AG04450 (cell line): ENCODE measurements around the gene CSTF2T. TPM values are rescaled to one million over a fixed set of nuclear protein-coding genes. Genes with fewer than 3 reads are reported as not detected.

Experiments used
- CTCF ChIA-PET: fragments of 300-600, 350-600 bp; formaldehyde crosslinking; extraction: SDS; loops from one replicate; lab custom pipeline; 2022; ENCODE audit warnings: antibody characterized with exemption, inconsistent platforms; lab: Charles Lee
- POLR2A ChIA-PET: fragments of 350-600 bp; formaldehyde crosslinking; extraction: SDS; loops from one replicate; lab custom pipeline; 2021; ENCODE audit warnings: antibody characterized with exemption, inconsistent platforms; lab: Yijun Ruan, JAX
- DNase-seq: peaks from one replicate; pipeline ENCODE4 v3.0.0-alpha.2; 2011; ENCODE audit warnings: low read depth, low spot score
- H3K27ac ChIP-seq: one replicate; pipeline ENCODE4 v1.5.1; 2012; ENCODE audit warnings: low read depth, low read length, control low read depth
- H3K27me3 ChIP-seq: one replicate; pipeline ENCODE4 v1.6.0; 2012; ENCODE audit warnings: low read length; ENCODE audit not compliant: control insufficient read depth, insufficient read depth
- H3K4me3 ChIP-seq: 2 replicates; pipeline ENCODE4 v1.5.1; 2011; ENCODE audit warnings: mild to moderate bottlenecking, low read depth, low read length, control low read depth
- H3K9me3 ChIP-seq: 2 replicates; pipeline ENCODE4 v1.5.1; 2012; ENCODE audit warnings: low read length; ENCODE audit not compliant: control insufficient read depth, insufficient read depth
- polyA plus RNA-seq: library from polyadenylated mRNA; depleted of rRNA; stranded (reverse); fragments of >200 nt; gene quantifications from 2 replicates; pipeline ENCODE4 v1.2.3, GENCODE V29; 2011
- TF ChIP-seq, protein P1 (sequence below): IDR thresholded peaks from 2 replicates; pipeline ENCODE4 v1.5.1; 2011; ENCODE audit warnings: low read depth, low read length, control low read depth, inconsistent platforms

Gene CSTF2T
- polyA plus RNA-seq, 1 experiment = 7.0 TPM

DNA sequence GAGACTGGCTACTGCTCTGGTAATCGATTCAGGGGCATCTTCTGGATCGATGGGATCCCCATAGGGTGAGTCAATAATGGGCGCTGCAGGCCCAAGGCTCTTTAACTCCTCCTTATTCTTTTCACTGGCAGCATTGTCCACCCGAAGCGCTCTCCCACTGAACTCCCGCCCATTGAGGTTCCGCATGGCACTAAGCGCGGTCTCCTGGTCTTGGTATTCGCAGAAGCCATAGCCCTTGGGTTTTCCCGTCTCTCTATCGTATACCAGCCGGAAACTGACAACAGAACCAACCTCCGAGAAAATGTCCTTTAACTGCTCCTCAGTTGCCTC, 285 bp downstream of the CSTF2T start:
- ChIA-PET CTCF (interaction anchor here (1.0 kb wide), 2 partner anchors 16 to 262 kb away, joined by 3 read pairs; no protein-coding TSS in a partner anchor), POLR2A (no interaction called here)
- DNase-seq = no peak
- Histone ChIP-seq H3K4me3 (peak overlapping the region; percentile 87), H3K27ac (peak overlapping the region; percentile 96), H3K9me3 (no peaks in the 10 kb centered on the region), H3K27me3 (no peaks in the 10 kb centered on the region)
- TF ChIP-seq, protein P1, sequence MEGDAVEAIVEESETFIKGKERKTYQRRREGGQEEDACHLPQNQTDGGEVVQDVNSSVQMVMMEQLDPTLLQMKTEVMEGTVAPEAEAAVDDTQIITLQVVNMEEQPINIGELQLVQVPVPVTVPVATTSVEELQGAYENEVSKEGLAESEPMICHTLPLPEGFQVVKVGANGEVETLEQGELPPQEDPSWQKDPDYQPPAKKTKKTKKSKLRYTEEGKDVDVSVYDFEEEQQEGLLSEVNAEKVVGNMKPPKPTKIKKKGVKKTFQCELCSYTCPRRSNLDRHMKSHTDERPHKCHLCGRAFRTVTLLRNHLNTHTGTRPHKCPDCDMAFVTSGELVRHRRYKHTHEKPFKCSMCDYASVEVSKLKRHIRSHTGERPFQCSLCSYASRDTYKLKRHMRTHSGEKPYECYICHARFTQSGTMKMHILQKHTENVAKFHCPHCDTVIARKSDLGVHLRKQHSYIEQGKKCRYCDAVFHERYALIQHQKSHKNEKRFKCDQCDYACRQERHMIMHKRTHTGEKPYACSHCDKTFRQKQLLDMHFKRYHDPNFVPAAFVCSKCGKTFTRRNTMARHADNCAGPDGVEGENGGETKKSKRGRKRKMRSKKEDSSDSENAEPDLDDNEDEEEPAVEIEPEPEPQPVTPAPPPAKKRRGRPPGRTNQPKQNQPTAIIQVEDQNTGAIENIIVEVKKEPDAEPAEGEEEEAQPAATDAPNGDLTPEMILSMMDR = no peak

DNA sequence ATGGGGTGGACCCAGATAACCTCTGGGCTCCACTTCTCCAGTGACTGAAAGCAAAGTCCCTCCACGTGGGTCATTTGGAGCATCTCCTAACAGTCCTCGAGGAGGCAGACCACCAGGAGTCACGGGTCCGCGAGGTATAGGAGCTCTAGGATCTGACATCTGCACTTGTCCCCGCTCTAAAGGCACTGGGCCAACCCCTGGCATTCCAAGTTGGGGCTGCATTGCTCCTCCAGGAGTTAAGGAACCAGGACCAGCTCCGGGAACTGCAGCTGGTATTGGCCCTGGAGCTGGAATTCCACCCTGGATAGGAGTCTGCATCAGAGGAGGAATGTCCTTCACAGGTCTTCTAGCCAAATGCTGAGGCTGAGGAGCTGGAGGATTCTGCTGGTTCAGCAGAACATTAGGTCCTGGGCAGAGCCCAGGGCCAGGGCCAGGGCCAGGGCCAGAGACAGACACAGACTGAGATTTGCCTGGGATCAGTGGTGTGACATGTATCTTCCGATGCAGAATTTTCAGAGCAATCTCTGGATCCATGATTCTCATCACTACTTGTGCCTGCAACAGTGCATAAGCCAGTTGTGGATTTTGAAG, 827 bp downstream of the CSTF2T start:
- Histone ChIP-seq H3K27me3 (no peaks in the 10 kb centered on the region), H3K4me3 (peak overlapping the region; percentile 87), H3K27ac (peak overlapping the region; percentile 96), H3K9me3 (no peaks in the 10 kb centered on the region)
- ChIA-PET CTCF (interaction anchor here (1.0 kb wide), 2 partner anchors 16 to 262 kb away, joined by 3 read pairs; no protein-coding TSS in a partner anchor), POLR2A (no interaction called here)
- no peak for DNase-seq
- TF ChIP-seq, protein P1 = no peak

DNA sequence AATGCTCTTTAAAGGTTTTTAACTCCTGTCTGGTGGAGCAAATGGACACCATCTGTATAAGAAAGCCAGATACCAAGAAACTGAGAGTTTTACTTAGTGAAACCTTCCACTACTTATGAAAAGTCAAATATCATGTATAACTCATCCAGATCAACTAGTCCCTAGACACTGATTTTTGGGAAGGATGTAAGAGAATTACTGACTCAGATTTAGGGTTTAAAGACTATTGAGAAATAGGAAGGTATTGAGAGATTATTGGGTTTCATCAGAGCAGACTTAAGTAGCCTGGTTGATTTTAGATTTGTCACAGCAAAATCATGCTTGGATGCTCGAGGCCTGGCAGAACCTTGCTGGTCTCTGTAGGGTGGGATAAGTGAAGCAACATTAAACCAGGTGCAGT, 3.1 kb downstream of the CSTF2T start:
- Histone ChIP-seq H3K4me3 (no peak overlapping the region), H3K9me3 (no peaks in the 10 kb centered on the region), H3K27ac (no peak overlapping the region), H3K27me3 (no peaks in the 10 kb centered on the region)
- TF ChIP-seq, protein P1 = no peak
- ChIA-PET CTCF (no interaction called here), POLR2A (no interaction called here)
- no peak for DNase-seq

DNA sequence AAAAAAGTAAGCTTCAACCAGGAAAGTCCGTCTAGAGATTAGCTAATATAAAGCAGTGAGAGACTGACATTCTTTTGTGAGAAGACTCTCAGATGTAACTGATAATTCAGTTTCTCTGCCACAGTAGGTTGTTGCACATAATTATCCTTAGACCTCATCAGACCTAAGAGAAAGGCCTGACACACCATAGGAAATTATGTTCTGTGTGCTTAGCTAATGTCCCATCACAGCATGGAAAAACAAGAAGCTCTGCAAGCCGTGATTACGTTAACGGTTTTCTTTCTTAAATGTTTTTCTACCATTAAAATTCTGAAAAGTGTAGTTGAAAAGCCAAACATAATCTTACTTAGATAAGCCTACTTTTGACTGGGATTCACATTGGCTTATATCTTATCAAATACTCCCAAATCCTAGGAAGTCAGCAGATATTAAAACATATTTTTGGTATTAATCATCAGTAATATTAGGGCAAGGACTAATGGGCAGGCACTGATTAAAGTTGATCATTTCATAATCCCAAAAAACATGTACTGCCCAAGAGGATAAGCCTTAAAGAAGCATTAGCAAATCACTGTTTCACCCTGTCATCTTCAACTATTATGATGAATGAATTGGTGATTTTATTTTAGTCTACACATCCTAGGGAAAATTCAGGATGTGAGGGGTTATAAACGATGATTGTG, 5.2 kb downstream of the CSTF2T start:
- TF ChIP-seq, protein P1 = no peak
- ChIA-PET POLR2A (no interaction called here), CTCF (no interaction called here)
- DNase-seq = no peak
- Histone ChIP-seq H3K9me3 (no peaks in the 10 kb centered on the region), H3K27me3 (no peaks in the 10 kb centered on the region), H3K4me3 (no peak overlapping the region), H3K27ac (no peak overlapping the region)

DNA sequence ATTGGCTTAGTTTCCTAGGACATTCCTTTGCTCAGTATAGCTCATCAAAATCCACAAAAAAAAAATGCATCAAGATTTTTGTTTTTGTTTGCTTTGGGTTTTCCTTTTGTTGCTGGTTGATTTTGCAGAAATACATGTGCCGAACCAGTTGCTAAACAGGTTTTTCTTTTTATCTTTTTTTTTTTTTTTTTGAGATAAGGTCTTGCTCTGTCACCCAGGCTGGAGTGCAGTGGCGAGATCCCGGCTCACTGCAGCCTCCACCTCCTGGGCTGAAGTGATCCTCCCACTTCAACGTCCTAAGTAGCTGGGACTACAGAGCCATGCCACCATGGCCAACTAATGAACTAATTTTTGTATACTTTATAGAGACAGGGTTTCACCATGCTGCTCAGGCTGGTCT, 8.3 kb downstream of the CSTF2T start:
- POLR2A ChIA-PET = no interaction called here
- no peak for DNase-seq
- H3K27ac ChIP-seq = no peak overlapping the region
- no peaks in the 10 kb centered on the region for H3K27me3 ChIP-seq
- H3K4me3 ChIP-seq = no peak overlapping the region
- CTCF ChIA-PET = interaction anchor here (0.6 to 0.7 kb wide), 3 partner anchors 62 to 921 kb away, joined by 3 to 6 read pairs (median 3); no protein-coding TSS in a partner anchor
- H3K9me3 ChIP-seq = no peaks in the 10 kb centered on the region
- TF ChIP-seq, protein P1 = no peak
